HL-60 (cell line): Measurements from ENCODE around the gene UBL4B.

Source experiments
- GABPA ChIP-seq: IDR thresholded peaks from 2 replicates; pipeline ENCODE4 v1.6.1; 2012; ENCODE audit warnings: low read depth
- POLR2AphosphoS5 ChIP-seq: IDR thresholded peaks from 2 replicates; pipeline ENCODE4 v1.6.1; 2012; ENCODE audit warnings: low read depth
- SPI1 ChIP-seq: IDR thresholded peaks from 2 replicates; pipeline ENCODE4 v1.6.1; 2012; ENCODE audit warnings: low read depth, mild to moderate bottlenecking, borderline replicate concordance
- TF ChIP-seq, protein P1 (sequence below): IDR thresholded peaks from one replicate; pipeline ENCODE4 v1.5.1; 2011; ENCODE audit warnings: low read length, control low read depth, inconsistent platforms; ENCODE audit not compliant: insufficient read depth
- TF ChIP-seq, protein P2 (sequence below): IDR thresholded peaks from 2 replicates; pipeline ENCODE4 v1.6.1; 2012; ENCODE audit warnings: low read depth; ENCODE audit not compliant: insufficient replicate concordance

DNA sequence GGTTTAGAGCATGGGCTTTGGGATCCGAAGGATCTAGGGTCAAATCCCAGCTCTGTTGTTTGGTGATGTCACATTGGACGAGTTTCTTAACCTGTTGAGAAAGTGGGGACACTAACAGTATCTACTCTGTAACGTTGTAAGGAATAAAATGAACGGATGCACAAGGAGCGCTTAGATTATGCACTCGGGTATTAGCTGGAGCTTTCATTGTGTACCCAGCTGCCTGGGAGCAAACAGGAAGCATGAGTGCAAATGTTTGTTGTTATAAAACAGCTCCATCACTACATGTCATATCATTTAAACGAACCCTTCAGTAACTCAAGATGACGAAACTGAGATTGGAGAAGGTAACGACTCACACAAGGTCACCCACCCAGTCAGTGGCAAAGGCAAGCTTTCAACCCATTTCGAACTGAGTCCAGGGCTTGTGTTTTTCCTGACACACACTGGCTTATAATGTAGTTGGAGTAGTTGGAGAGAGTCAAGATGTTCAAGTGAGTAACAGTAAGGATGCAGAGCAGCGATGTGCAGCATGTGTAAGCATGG, 21.9 kb downstream of the UBL4B start:
- TF ChIP-seq, protein P1, sequence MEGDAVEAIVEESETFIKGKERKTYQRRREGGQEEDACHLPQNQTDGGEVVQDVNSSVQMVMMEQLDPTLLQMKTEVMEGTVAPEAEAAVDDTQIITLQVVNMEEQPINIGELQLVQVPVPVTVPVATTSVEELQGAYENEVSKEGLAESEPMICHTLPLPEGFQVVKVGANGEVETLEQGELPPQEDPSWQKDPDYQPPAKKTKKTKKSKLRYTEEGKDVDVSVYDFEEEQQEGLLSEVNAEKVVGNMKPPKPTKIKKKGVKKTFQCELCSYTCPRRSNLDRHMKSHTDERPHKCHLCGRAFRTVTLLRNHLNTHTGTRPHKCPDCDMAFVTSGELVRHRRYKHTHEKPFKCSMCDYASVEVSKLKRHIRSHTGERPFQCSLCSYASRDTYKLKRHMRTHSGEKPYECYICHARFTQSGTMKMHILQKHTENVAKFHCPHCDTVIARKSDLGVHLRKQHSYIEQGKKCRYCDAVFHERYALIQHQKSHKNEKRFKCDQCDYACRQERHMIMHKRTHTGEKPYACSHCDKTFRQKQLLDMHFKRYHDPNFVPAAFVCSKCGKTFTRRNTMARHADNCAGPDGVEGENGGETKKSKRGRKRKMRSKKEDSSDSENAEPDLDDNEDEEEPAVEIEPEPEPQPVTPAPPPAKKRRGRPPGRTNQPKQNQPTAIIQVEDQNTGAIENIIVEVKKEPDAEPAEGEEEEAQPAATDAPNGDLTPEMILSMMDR, result no peak
- TF ChIP-seq, protein P2, sequence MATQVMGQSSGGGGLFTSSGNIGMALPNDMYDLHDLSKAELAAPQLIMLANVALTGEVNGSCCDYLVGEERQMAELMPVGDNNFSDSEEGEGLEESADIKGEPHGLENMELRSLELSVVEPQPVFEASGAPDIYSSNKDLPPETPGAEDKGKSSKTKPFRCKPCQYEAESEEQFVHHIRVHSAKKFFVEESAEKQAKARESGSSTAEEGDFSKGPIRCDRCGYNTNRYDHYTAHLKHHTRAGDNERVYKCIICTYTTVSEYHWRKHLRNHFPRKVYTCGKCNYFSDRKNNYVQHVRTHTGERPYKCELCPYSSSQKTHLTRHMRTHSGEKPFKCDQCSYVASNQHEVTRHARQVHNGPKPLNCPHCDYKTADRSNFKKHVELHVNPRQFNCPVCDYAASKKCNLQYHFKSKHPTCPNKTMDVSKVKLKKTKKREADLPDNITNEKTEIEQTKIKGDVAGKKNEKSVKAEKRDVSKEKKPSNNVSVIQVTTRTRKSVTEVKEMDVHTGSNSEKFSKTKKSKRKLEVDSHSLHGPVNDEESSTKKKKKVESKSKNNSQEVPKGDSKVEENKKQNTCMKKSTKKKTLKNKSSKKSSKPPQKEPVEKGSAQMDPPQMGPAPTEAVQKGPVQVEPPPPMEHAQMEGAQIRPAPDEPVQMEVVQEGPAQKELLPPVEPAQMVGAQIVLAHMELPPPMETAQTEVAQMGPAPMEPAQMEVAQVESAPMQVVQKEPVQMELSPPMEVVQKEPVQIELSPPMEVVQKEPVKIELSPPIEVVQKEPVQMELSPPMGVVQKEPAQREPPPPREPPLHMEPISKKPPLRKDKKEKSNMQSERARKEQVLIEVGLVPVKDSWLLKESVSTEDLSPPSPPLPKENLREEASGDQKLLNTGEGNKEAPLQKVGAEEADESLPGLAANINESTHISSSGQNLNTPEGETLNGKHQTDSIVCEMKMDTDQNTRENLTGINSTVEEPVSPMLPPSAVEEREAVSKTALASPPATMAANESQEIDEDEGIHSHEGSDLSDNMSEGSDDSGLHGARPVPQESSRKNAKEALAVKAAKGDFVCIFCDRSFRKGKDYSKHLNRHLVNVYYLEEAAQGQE, result no peak
- TF ChIP-seq POLR2AphosphoS5, result no peak
- TF ChIP-seq SPI1, result no peak
- no peak for TF ChIP-seq GABPA
